Measurements from ENCODE around the gene C2orf49. TPM values are rescaled to one million over a fixed set of nuclear protein-coding genes. Genes with fewer than 3 reads are reported as not detected.

Gene C2orf49
- total RNA-seq, 2 donors from 2014 or later, result 18.1 to 22.2 TPM

GRCh38 chr2:105361102-105361889 lies 24.0 kb downstream of the C2orf49 start:
- no peaks in the 10 kb centered on the region for H3K27me3 Mint-ChIP-seq (ENCODE audit: insufficient read depth)
- no peak for TF ChIP-seq CTCF (conservative IDR thresholded peaks at IDR 0.05)
- WGBS, 2 experiments (ENCODE audit: insufficient coverage in 1 of 2, insufficient read length in 1 of 2), result 87 to 88% methylated on average over 9 to 11 of the region's 11 CpGs
- DNase-seq, result no peak
- H3K4me1 Mint-ChIP-seq, result no peaks in the 10 kb centered on the region
- H3K9me3 Mint-ChIP-seq, result no peaks in the 10 kb centered on the region
- H3K27ac Mint-ChIP-seq, result no peak overlapping the region
- Histone ChIP-seq H3K36me3 (ENCODE audit: control insufficient read depth, insufficient read depth, low read length) (peaks cover 64% of the 10 kb centered on the region), H3K27me3 (ENCODE audit: control insufficient read depth, insufficient read depth, low read length, poor library complexity, severe bottlenecking) (no peaks in the 10 kb centered on the region), H3K4me1 (ENCODE audit: control insufficient read depth, insufficient read depth, low read length) (no peaks in the 10 kb centered on the region), H3K9me3 (ENCODE audit: control insufficient read depth, low read length) (no peaks in the 10 kb centered on the region), H3K27ac (ENCODE audit: low read depth, low read length) (no peak overlapping the region), H3K9ac (ENCODE audit: extremely low read depth, low read length, poor library complexity, severe bottlenecking) (no peak overlapping the region), H3K4me3 (ENCODE audit: low read length) (no peak overlapping the region)
- peaks cover 44% of the 10 kb centered on the region for H3K36me3 Mint-ChIP-seq (ENCODE audit: low read depth)
- no peak overlapping the region for H3K4me3 Mint-ChIP-seq

- Mint-ChIP-seq H3K36me3 (ENCODE audit: low read depth) (peaks cover 40% of the 10 kb centered on the region), H3K9me3 (no peaks in the 10 kb centered on the region), H3K27ac (no peak overlapping the region), H3K4me1 (no peaks in the 10 kb centered on the region), H3K4me3 (no peak overlapping the region), H3K27me3 (ENCODE audit: insufficient read depth) (no peaks in the 10 kb centered on the region)
- Histone ChIP-seq H3K27ac (ENCODE audit: low read depth, low read length) (no peak overlapping the region), H3K9ac (ENCODE audit: extremely low read depth, low read length, poor library complexity, severe bottlenecking) (no peak overlapping the region), H3K36me3 (ENCODE audit: control insufficient read depth, insufficient read depth, low read length) (peaks cover 67% of the 10 kb centered on the region), H3K9me3 (ENCODE audit: control insufficient read depth, low read length) (no peaks in the 10 kb centered on the region), H3K27me3 (ENCODE audit: control insufficient read depth, insufficient read depth, low read length, poor library complexity, severe bottlenecking) (no peaks in the 10 kb centered on the region), H3K4me3 (ENCODE audit: low read length) (no peak overlapping the region), H3K4me1 (ENCODE audit: control insufficient read depth, insufficient read depth, low read length) (no peaks in the 10 kb centered on the region)
- DNase-seq, result no peak
- no peak for TF ChIP-seq CTCF (conservative IDR thresholded peaks at IDR 0.05)
- 91 to 96% methylated on average over 15 of the region's 15 CpGs for WGBS, 2 experiments (ENCODE audit: insufficient coverage in 1 of 2, insufficient read length in 1 of 2)
These were observed 25.7 kb downstream of the C2orf49 start for GRCh38 chr2:105362862-105363591.

GRCh38 chr2:105364436-105365139 lies 27.2 kb downstream of the C2orf49 start:
- peaks cover 27% of the 10 kb centered on the region for H3K36me3 Mint-ChIP-seq (ENCODE audit: low read depth)
- no peaks in the 10 kb centered on the region for H3K4me1 Mint-ChIP-seq
- no peak overlapping the region for H3K27ac ChIP-seq (ENCODE audit: low read depth, low read length)
- no peak overlapping the region for H3K9ac ChIP-seq (ENCODE audit: extremely low read depth, low read length, poor library complexity, severe bottlenecking)
- H3K4me3 ChIP-seq (ENCODE audit: low read length), result no peak overlapping the region
- H3K4me1 ChIP-seq (ENCODE audit: control insufficient read depth, insufficient read depth, low read length), result no peaks in the 10 kb centered on the region
- no peak for TF ChIP-seq CTCF (conservative IDR thresholded peaks at IDR 0.05)
- H3K9me3 Mint-ChIP-seq, result no peaks in the 10 kb centered on the region
- H3K36me3 ChIP-seq (ENCODE audit: control insufficient read depth, insufficient read depth, low read length), result peaks cover 58% of the 10 kb centered on the region
- no peak overlapping the region for H3K27ac Mint-ChIP-seq
- H3K4me3 Mint-ChIP-seq, result no peak overlapping the region
- H3K27me3 ChIP-seq (ENCODE audit: control insufficient read depth, insufficient read depth, low read length, poor library complexity, severe bottlenecking), result no peaks in the 10 kb centered on the region
- H3K27me3 Mint-ChIP-seq (ENCODE audit: insufficient read depth), result no peaks in the 10 kb centered on the region
- WGBS, 2 experiments (ENCODE audit: insufficient coverage in 1 of 2, insufficient read length in 1 of 2), result 92 to 95% methylated on average over 3 to 5 of the region's 5 CpGs
- DNase-seq, result no peak
- no peaks in the 10 kb centered on the region for H3K9me3 ChIP-seq (ENCODE audit: control insufficient read depth, low read length)
